ENCODE data around the gene TUBB1. TPM values are rescaled to one million over a fixed set of nuclear protein-coding genes. Genes with fewer than 3 reads are reported as not detected.

Gene TUBB1
- total and polyA plus RNA-seq, 9 donors: 0.35 to 1.5 (median 0.74) TPM

GRCh38 chr20:58997141-58997770 is 22.0 kb upstream of the TUBB1 start:
- Histone ChIP-seq H3K27ac (ENCODE audit: low read length) (no peak overlapping the region), H3K27me3 (ENCODE audit: control insufficient read depth, insufficient read depth, low read length) (no peaks in the 10 kb centered on the region), H3K9me3 (replicated peaks; ENCODE audit: control insufficient read depth, low read depth, low read length) (no peaks in the 10 kb centered on the region), H3K4me3 (ENCODE audit: low read length) (no peak overlapping the region), H3K4me1 (ENCODE audit: control insufficient read depth, insufficient read depth, low read length) (no peaks in the 10 kb centered on the region), H3K36me3 (ENCODE audit: control insufficient read depth, insufficient read depth, low read length) (peaks cover 84% of the 10 kb centered on the region)
- DNase-seq: no peak
- WGBS (ENCODE audit: insufficient coverage): 91% methylated on average over 13 of the region's 24 CpGs

- Histone ChIP-seq H3K27ac (ENCODE audit: low read length) (no peak overlapping the region), H3K27me3 (ENCODE audit: control insufficient read depth, insufficient read depth, low read length) (no peaks in the 10 kb centered on the region), H3K36me3 (ENCODE audit: control insufficient read depth, insufficient read depth, low read length) (peaks cover 82% of the 10 kb centered on the region), H3K4me3 (ENCODE audit: low read length) (no peak overlapping the region), H3K9me3 (replicated peaks; ENCODE audit: control insufficient read depth, low read depth, low read length) (no peaks in the 10 kb centered on the region), H3K4me1 (ENCODE audit: control insufficient read depth, insufficient read depth, low read length) (no peaks in the 10 kb centered on the region)
- no peak for DNase-seq
- 80% methylated on average over 8 of the region's 11 CpGs for WGBS (ENCODE audit: insufficient coverage)
Measured at GRCh38 chr20:58998656-58999055, 20.6 kb upstream of the TUBB1 start.

- Histone ChIP-seq H3K9me3 (replicated peaks; ENCODE audit: control insufficient read depth, low read depth, low read length) (no peaks in the 10 kb centered on the region), H3K4me1 (ENCODE audit: control insufficient read depth, insufficient read depth, low read length) (peaks cover 12% of the 10 kb centered on the region), H3K4me3 (ENCODE audit: low read length) (no peak overlapping the region), H3K36me3 (ENCODE audit: control insufficient read depth, insufficient read depth, low read length) (peaks cover 69% of the 10 kb centered on the region), H3K27ac (ENCODE audit: low read length) (no peak overlapping the region), H3K27me3 (ENCODE audit: control insufficient read depth, insufficient read depth, low read length) (no peaks in the 10 kb centered on the region)
- WGBS (ENCODE audit: insufficient coverage): 50% methylated on average over 2 of the region's 3 CpGs
- no peak for DNase-seq
Measured at GRCh38 chr20:59000326-59000725, 18.9 kb upstream of the TUBB1 start.

GRCh38 chr20:59001068-59001448 is 18.2 kb upstream of the TUBB1 start:
- H3K4me3 ChIP-seq (ENCODE audit: low read length): no peak overlapping the region
- no peaks in the 10 kb centered on the region for H3K27me3 ChIP-seq (ENCODE audit: control insufficient read depth, insufficient read depth, low read length)
- peaks cover 62% of the 10 kb centered on the region for H3K36me3 ChIP-seq (ENCODE audit: control insufficient read depth, insufficient read depth, low read length)
- DNase-seq: no peak
- H3K9me3 ChIP-seq (replicated peaks; ENCODE audit: control insufficient read depth, low read depth, low read length): no peaks in the 10 kb centered on the region
- 86% methylated on average over 11 of the region's 13 CpGs for WGBS (ENCODE audit: insufficient coverage)
- H3K4me1 ChIP-seq (ENCODE audit: control insufficient read depth, insufficient read depth, low read length): peaks cover 19% of the 10 kb centered on the region
- H3K27ac ChIP-seq (ENCODE audit: low read length): no peak overlapping the region

- H3K27ac ChIP-seq (ENCODE audit: low read length): no peak overlapping the region
- no peak overlapping the region for H3K4me3 ChIP-seq (ENCODE audit: low read length)
- no peak for DNase-seq
- no peaks in the 10 kb centered on the region for H3K9me3 ChIP-seq (replicated peaks; ENCODE audit: control insufficient read depth, low read depth, low read length)
- no peaks in the 10 kb centered on the region for H3K27me3 ChIP-seq (ENCODE audit: control insufficient read depth, insufficient read depth, low read length)
- peaks cover 56% of the 10 kb centered on the region for H3K36me3 ChIP-seq (ENCODE audit: control insufficient read depth, insufficient read depth, low read length)
- peaks cover 25% of the 10 kb centered on the region for H3K4me1 ChIP-seq (ENCODE audit: control insufficient read depth, insufficient read depth, low read length)
- WGBS (ENCODE audit: insufficient coverage): 82% methylated on average over 27 of the region's 27 CpGs
Measured at GRCh38 chr20:59001449-59002171, 17.6 kb upstream of the TUBB1 start.

- no peak overlapping the region for H3K27ac ChIP-seq (ENCODE audit: low read length)
- DNase-seq: no peak
Measured at GRCh38 chr20:59002388-59002787, 16.8 kb upstream of the TUBB1 start.

GRCh38 chr20:59002874-59003399 is 16.3 kb upstream of the TUBB1 start:
- DNase-seq: no peak
- WGBS (ENCODE audit: insufficient coverage): 71% methylated on average over 17 of the region's 17 CpGs
- Histone ChIP-seq H3K27ac (ENCODE audit: low read length) (no peak overlapping the region), H3K9me3 (replicated peaks; ENCODE audit: control insufficient read depth, low read depth, low read length) (no peaks in the 10 kb centered on the region), H3K27me3 (ENCODE audit: control insufficient read depth, insufficient read depth, low read length) (no peaks in the 10 kb centered on the region), H3K36me3 (ENCODE audit: control insufficient read depth, insufficient read depth, low read length) (peaks cover 45% of the 10 kb centered on the region), H3K4me1 (ENCODE audit: control insufficient read depth, insufficient read depth, low read length) (peaks cover 32% of the 10 kb centered on the region), H3K4me3 (ENCODE audit: low read length) (no peak overlapping the region)

More at GRCh38 chr20:59002388-59002787, 16.8 kb upstream of the TUBB1 start:
- 84% methylated on average over 7 of the region's 8 CpGs for WGBS (ENCODE audit: insufficient coverage)
- Histone ChIP-seq H3K27me3 (ENCODE audit: control insufficient read depth, insufficient read depth, low read length) (no peaks in the 10 kb centered on the region), H3K4me3 (ENCODE audit: low read length) (no peak overlapping the region), H3K4me1 (ENCODE audit: control insufficient read depth, insufficient read depth, low read length) (peaks cover 27% of the 10 kb centered on the region), H3K9me3 (replicated peaks; ENCODE audit: control insufficient read depth, low read depth, low read length) (no peaks in the 10 kb centered on the region), H3K36me3 (ENCODE audit: control insufficient read depth, insufficient read depth, low read length) (peaks cover 51% of the 10 kb centered on the region)

- H3K4me3 ChIP-seq (ENCODE audit: low read length): no peak overlapping the region
- peaks cover 32% of the 10 kb centered on the region for H3K4me1 ChIP-seq (ENCODE audit: control insufficient read depth, insufficient read depth, low read length)
- 82% methylated on average over 16 of the region's 16 CpGs for WGBS (ENCODE audit: insufficient coverage)
- no peak overlapping the region for H3K27ac ChIP-seq (ENCODE audit: low read length)
- DNase-seq: no peak
- no peaks in the 10 kb centered on the region for H3K9me3 ChIP-seq (replicated peaks; ENCODE audit: control insufficient read depth, low read depth, low read length)
- H3K27me3 ChIP-seq (ENCODE audit: control insufficient read depth, insufficient read depth, low read length): no peaks in the 10 kb centered on the region
- H3K36me3 ChIP-seq (ENCODE audit: control insufficient read depth, insufficient read depth, low read length): peaks cover 39% of the 10 kb centered on the region
Measured at GRCh38 chr20:59003836-59004492, 15.3 kb upstream of the TUBB1 start.

- peaks cover 32% of the 10 kb centered on the region for H3K4me1 ChIP-seq (ENCODE audit: control insufficient read depth, insufficient read depth, low read length)
- H3K36me3 ChIP-seq (ENCODE audit: control insufficient read depth, insufficient read depth, low read length): peaks cover 36% of the 10 kb centered on the region
- DNase-seq: peak; percentile 63
- peak overlapping the region; percentile 29 for H3K27ac ChIP-seq (ENCODE audit: low read length)
- H3K27me3 ChIP-seq (ENCODE audit: control insufficient read depth, insufficient read depth, low read length): no peaks in the 10 kb centered on the region
- no peak overlapping the region for H3K4me3 ChIP-seq (ENCODE audit: low read length)
- H3K9me3 ChIP-seq (replicated peaks; ENCODE audit: control insufficient read depth, low read depth, low read length): no peaks in the 10 kb centered on the region
- WGBS (ENCODE audit: insufficient coverage): 72% methylated on average over 3 of the region's 4 CpGs
Measured at GRCh38 chr20:59004493-59004762, 14.8 kb upstream of the TUBB1 start.

- peak; percentile 67 for DNase-seq
- Histone ChIP-seq H3K27ac (ENCODE audit: low read length) (peak overlapping the region; percentile 71), H3K4me1 (ENCODE audit: control insufficient read depth, insufficient read depth, low read length) (peaks cover 32% of the 10 kb centered on the region), H3K27me3 (ENCODE audit: control insufficient read depth, insufficient read depth, low read length) (no peaks in the 10 kb centered on the region), H3K9me3 (replicated peaks; ENCODE audit: control insufficient read depth, low read depth, low read length) (no peaks in the 10 kb centered on the region), H3K4me3 (ENCODE audit: low read length) (peak overlapping the region; percentile 66), H3K36me3 (ENCODE audit: control insufficient read depth, insufficient read depth, low read length) (peaks cover 35% of the 10 kb centered on the region)
- WGBS (ENCODE audit: insufficient coverage): 54% methylated on average over 14 of the region's 17 CpGs
Measured at GRCh38 chr20:59004763-59005522, 14.3 kb upstream of the TUBB1 start.
